ENCODE data around the gene UBE3C.
A peak's percentile ranks its signal among the peaks of the same experiment; 100 is the strongest.

UBE3C gene

GRCh38 chr7:157183832-157184231 lies 45.1 kb downstream of the UBE3C start:
- no peak for DNase-seq

GRCh38 chr7:157188091-157188665 lies 49.5 kb downstream of the UBE3C start:
- no peak for DNase-seq

- DNase-seq, result no peak
Observed at GRCh38 chr7:157189405-157189804, 50.7 kb downstream of the UBE3C start.

GRCh38 chr7:157192861-157193260 lies 54.1 kb downstream of the UBE3C start:
- DNase-seq, result no peak

- no peak for DNase-seq
Observed at GRCh38 chr7:157193274-157193673, 54.5 kb downstream of the UBE3C start.

- DNase-seq, result no peak
Observed at GRCh38 chr7:157194948-157195347, 56.2 kb downstream of the UBE3C start.

- no peak for DNase-seq
Observed at GRCh38 chr7:157195868-157196267, 57.1 kb downstream of the UBE3C start.

- no peak for DNase-seq
Observed at GRCh38 chr7:157204134-157204533, 65.4 kb downstream of the UBE3C start.

GRCh38 chr7:157205438-157205837 lies 66.7 kb downstream of the UBE3C start:
- no peak for DNase-seq

- DNase-seq, result no peak
Observed at GRCh38 chr7:157208571-157209413, 70.1 kb downstream of the UBE3C start.

GRCh38 chr7:157210682-157211081 lies 72.0 kb downstream of the UBE3C start:
- DNase-seq, result no peak

GRCh38 chr7:157211690-157212089 lies 73.0 kb downstream of the UBE3C start:
- peak; percentile 81 for DNase-seq

- DNase-seq, result no peak
Observed at GRCh38 chr7:157219154-157219553, 80.4 kb downstream of the UBE3C start.

GRCh38 chr7:157220916-157221569 lies 82.3 kb downstream of the UBE3C start:
- no peak for DNase-seq

GRCh38 chr7:157222687-157223086 lies 84.0 kb downstream of the UBE3C start:
- no peak for DNase-seq

GRCh38 chr7:157224627-157225026 lies 85.9 kb downstream of the UBE3C start:
- DNase-seq, result no peak

- no peak for DNase-seq
Observed at GRCh38 chr7:157228864-157229422, 90.2 kb downstream of the UBE3C start.

- no peak for DNase-seq
Observed at GRCh38 chr7:157233677-157234076, 95.0 kb downstream of the UBE3C start.

- no peak for DNase-seq
Observed at GRCh38 chr7:157234271-157234670, 95.5 kb downstream of the UBE3C start.

GRCh38 chr7:157235357-157236333 lies 96.9 kb downstream of the UBE3C start:
- DNase-seq, result no peak

- no peak for DNase-seq
Observed at GRCh38 chr7:157238087-157238486, 99.4 kb downstream of the UBE3C start.

- no peak for DNase-seq
Observed at GRCh38 chr7:157239571-157240270, 101.0 kb downstream of the UBE3C start.
